Suprapubic skin (tissue), 4 donors: ENCODE results near the gene MRC2. TPM values are rescaled to one million over a fixed set of nuclear protein-coding genes. Genes with fewer than 3 reads are reported as not detected.

Experiments
- DNase-seq, 2 donors: peaks; one replicate each; pipeline ENCODE4 v3.0.0-alpha.2; 2019; ENCODE audit warnings: low spot score in 2 of 2
- H3K27ac ChIP-seq: fragments of 200-600 bp; sonication (generic); one replicate; pipeline ENCODE4 v1.5.1; 2019
- H3K27me3 ChIP-seq: fragments of 200-600 bp; sonication (generic); one replicate; pipeline ENCODE4 v1.5.1; 2019
- H3K36me3 ChIP-seq: fragments of 200-600 bp; sonication (generic); one replicate; pipeline ENCODE4 v1.5.1; 2019
- H3K4me1 ChIP-seq: fragments of 200-600 bp; sonication (generic); one replicate; pipeline ENCODE4 v1.5.1; 2019
- H3K4me3 ChIP-seq: fragments of 200-600 bp; sonication (generic); one replicate; pipeline ENCODE4 v1.5.1; 2019; ENCODE audit warnings: mild to moderate bottlenecking
- H3K9me3 ChIP-seq: fragments of 200-600 bp; sonication (generic); one replicate; pipeline ENCODE4 v1.5.1; 2019
- EP300 ChIP-seq: sonication (generic); formaldehyde crosslinking; IDR thresholded peaks from one replicate; pipeline ENCODE4 v1.6.1; 2017; ENCODE audit warnings: antibody characterized with exemption
- POLR2A ChIP-seq, 2 donors: fragments of 450-650 bp; IDR thresholded peaks; one replicate each; pipeline ENCODE4 v1.6.1; 2017; ENCODE audit warnings: antibody characterized with exemption in 2 of 2, mild to moderate bottlenecking in 2 of 2, moderate library complexity in 2 of 2
- POLR2AphosphoS5 ChIP-seq, 3 donors: sonication (generic); formaldehyde crosslinking; IDR thresholded peaks; one replicate each; pipeline ENCODE4 v1.6.1; 2017; ENCODE audit warnings: antibody characterized with exemption in 3 of 3
- WGBS: methylation state at CpG from one replicate; pipeline ENCODE4 v1.1.5; 2018; 5-methylcytosine and 5-hydroxymethylcytosine counted together
- total RNA-seq, 4 donors: library from RNA; depleted of rRNA; stranded (reverse); fragments of >200 nt; gene quantifications; one replicate each; pipeline ENCODE4 v1.1.0, GENCODE V29; 2016
- TF ChIP-seq, protein P1 (sequence below), 2 donors: fragments of 200-600 bp in 1 of 2; fragments of 450-650 bp in 1 of 2; sonication (generic) in 1 of 2; IDR thresholded peaks; one replicate each; pipeline ENCODE4 v1.5.1; 2016 to 2019; ENCODE audit warnings: antibody characterized with exemption in 2 of 2, mild to moderate bottlenecking in 1 of 2, moderate library complexity in 1 of 2

MRC2 gene
- total RNA-seq, 4 donors from 2014 or later, result 31.4 to 55.2 (median 37.1) TPM

- no peak overlapping the region for H3K4me3 ChIP-seq
- TF ChIP-seq EP300, result no peak
- no peaks in the 10 kb centered on the region for H3K27me3 ChIP-seq
- H3K36me3 ChIP-seq, result no peaks in the 10 kb centered on the region
- no peak for DNase-seq
- peaks cover 2% of the 10 kb centered on the region for H3K4me1 ChIP-seq
- 79% methylated on average over 1 of the region's 1 CpG for WGBS
- H3K27ac ChIP-seq, result no peak overlapping the region
- no peaks in the 10 kb centered on the region for H3K9me3 ChIP-seq
These were observed 92.1 kb downstream of the MRC2 start for GRCh38 chr17:62719586-62719985.

- Histone ChIP-seq H3K27ac (no peak overlapping the region), H3K36me3 (no peaks in the 10 kb centered on the region), H3K27me3 (no peaks in the 10 kb centered on the region), H3K9me3 (no peaks in the 10 kb centered on the region), H3K4me1 (peaks cover 8% of the 10 kb centered on the region), H3K4me3 (no peak overlapping the region)
- WGBS, result 89% methylated on average over 3 of the region's 3 CpGs
- no peak for DNase-seq
- TF ChIP-seq, protein P1, sequence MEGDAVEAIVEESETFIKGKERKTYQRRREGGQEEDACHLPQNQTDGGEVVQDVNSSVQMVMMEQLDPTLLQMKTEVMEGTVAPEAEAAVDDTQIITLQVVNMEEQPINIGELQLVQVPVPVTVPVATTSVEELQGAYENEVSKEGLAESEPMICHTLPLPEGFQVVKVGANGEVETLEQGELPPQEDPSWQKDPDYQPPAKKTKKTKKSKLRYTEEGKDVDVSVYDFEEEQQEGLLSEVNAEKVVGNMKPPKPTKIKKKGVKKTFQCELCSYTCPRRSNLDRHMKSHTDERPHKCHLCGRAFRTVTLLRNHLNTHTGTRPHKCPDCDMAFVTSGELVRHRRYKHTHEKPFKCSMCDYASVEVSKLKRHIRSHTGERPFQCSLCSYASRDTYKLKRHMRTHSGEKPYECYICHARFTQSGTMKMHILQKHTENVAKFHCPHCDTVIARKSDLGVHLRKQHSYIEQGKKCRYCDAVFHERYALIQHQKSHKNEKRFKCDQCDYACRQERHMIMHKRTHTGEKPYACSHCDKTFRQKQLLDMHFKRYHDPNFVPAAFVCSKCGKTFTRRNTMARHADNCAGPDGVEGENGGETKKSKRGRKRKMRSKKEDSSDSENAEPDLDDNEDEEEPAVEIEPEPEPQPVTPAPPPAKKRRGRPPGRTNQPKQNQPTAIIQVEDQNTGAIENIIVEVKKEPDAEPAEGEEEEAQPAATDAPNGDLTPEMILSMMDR (IDR thresholded peaks at IDR 0.05), result peak in 1 of 2 donors; percentile 16
- no peak for TF ChIP-seq POLR2AphosphoS5 (IDR thresholded peaks at IDR 0.05)
These were observed 92.8 kb downstream of the MRC2 start for GRCh38 chr17:62720126-62720850.

- no peak overlapping the region for H3K4me3 ChIP-seq
- TF ChIP-seq, protein P1 (IDR thresholded peaks at IDR 0.05), result no peak
- TF ChIP-seq POLR2AphosphoS5 (IDR thresholded peaks at IDR 0.05), result no peak
- no peak for TF ChIP-seq POLR2A (IDR thresholded peaks at IDR 0.05)
- no peak for TF ChIP-seq EP300
- H3K9me3 ChIP-seq, result no peaks in the 10 kb centered on the region
- WGBS, result 44% methylated on average over 1 of the region's 1 CpG
- no peaks in the 10 kb centered on the region for H3K27me3 ChIP-seq
- peaks cover 8% of the 10 kb centered on the region for H3K4me1 ChIP-seq
- no peaks in the 10 kb centered on the region for H3K36me3 ChIP-seq
- H3K27ac ChIP-seq, result no peak overlapping the region
- no peak for DNase-seq
These were observed 95.2 kb downstream of the MRC2 start for GRCh38 chr17:62722625-62723024.

GRCh38 chr17:62723842-62724241 lies 96.4 kb downstream of the MRC2 start:
- no peaks in the 10 kb centered on the region for H3K27me3 ChIP-seq
- H3K36me3 ChIP-seq, result no peaks in the 10 kb centered on the region
- no peaks in the 10 kb centered on the region for H3K9me3 ChIP-seq
- DNase-seq, result no peak
- 86% methylated on average over 7 of the region's 7 CpGs for WGBS
- TF ChIP-seq EP300, result no peak
- TF ChIP-seq POLR2AphosphoS5 (IDR thresholded peaks at IDR 0.05), result no peak
- TF ChIP-seq POLR2A (IDR thresholded peaks at IDR 0.05), result no peak
- TF ChIP-seq, protein P1 (IDR thresholded peaks at IDR 0.05), result no peak
- peaks cover 8% of the 10 kb centered on the region for H3K4me1 ChIP-seq
- H3K27ac ChIP-seq, result no peak overlapping the region
- no peak overlapping the region for H3K4me3 ChIP-seq

- no peak for DNase-seq
- WGBS, result 46% methylated on average over 16 of the region's 16 CpGs
- H3K36me3 ChIP-seq, result no peaks in the 10 kb centered on the region
- no peak overlapping the region for H3K4me3 ChIP-seq
- H3K4me1 ChIP-seq, result peaks cover 8% of the 10 kb centered on the region
- H3K27me3 ChIP-seq, result no peaks in the 10 kb centered on the region
- H3K27ac ChIP-seq, result no peak overlapping the region
- TF ChIP-seq POLR2AphosphoS5 (IDR thresholded peaks at IDR 0.05) (no peak), EP300 (no peak), POLR2A (IDR thresholded peaks at IDR 0.05) (no peak)
- TF ChIP-seq, protein P1 (IDR thresholded peaks at IDR 0.05), result no peak
- H3K9me3 ChIP-seq, result no peaks in the 10 kb centered on the region
These were observed 97.1 kb downstream of the MRC2 start for GRCh38 chr17:62724398-62725146.
